Sigmoid colon (tissue), 4 donors: ENCODE measurements around the gene GNAI1.

Experiments used
- EP300 ChIP-seq, 4 donors: sonication (generic); formaldehyde crosslinking; IDR thresholded peaks; one replicate each; pipeline ENCODE4 v1.6.1; 2017; ENCODE audit warnings: antibody characterized with exemption in 4 of 4
- POLR2A ChIP-seq, 2 donors: fragments of 450-650 bp; IDR thresholded peaks; one replicate each; pipeline ENCODE4 v1.6.1; 2016; ENCODE audit warnings: antibody characterized with exemption in 2 of 2, mild to moderate bottlenecking in 2 of 2, moderate library complexity in 2 of 2
- POLR2AphosphoS5 ChIP-seq, 4 donors: sonication (generic); formaldehyde crosslinking; IDR thresholded peaks; one replicate each; pipeline ENCODE4 v1.6.1; 2017; ENCODE audit warnings: antibody characterized with exemption in 4 of 4
- TF ChIP-seq, protein P1 (sequence below), 4 experiments: fragments of 450-650 bp in 3 of 4; fragments of 200-600 bp in 1 of 4; IDR thresholded peaks; one replicate each; pipeline ENCODE4 v1.5.1; 2016 to 2019; ENCODE audit warnings: antibody characterized with exemption in 4 of 4, mild to moderate bottlenecking in 3 of 4, moderate library complexity in 2 of 4

DNA sequence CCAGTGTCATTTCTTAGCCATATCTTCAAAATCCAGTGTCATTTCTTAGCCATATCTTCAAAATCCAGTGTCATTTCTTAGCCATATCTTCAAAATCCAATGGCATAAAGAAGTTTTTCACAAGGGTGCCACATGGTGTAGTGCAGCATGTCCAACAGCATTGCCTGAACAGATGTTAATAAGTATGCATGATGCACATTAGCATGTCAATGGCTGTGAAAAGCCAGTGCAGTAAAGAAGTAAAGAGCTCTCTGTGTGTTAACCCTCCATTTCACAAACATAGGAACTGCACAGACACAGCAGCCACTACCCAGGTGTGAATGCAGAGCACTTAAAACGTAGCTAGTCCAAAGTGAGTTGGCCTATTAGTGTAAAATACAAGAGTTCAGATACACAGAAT, 89.8 kb downstream of the GNAI1 start:
- TF ChIP-seq, protein P1, sequence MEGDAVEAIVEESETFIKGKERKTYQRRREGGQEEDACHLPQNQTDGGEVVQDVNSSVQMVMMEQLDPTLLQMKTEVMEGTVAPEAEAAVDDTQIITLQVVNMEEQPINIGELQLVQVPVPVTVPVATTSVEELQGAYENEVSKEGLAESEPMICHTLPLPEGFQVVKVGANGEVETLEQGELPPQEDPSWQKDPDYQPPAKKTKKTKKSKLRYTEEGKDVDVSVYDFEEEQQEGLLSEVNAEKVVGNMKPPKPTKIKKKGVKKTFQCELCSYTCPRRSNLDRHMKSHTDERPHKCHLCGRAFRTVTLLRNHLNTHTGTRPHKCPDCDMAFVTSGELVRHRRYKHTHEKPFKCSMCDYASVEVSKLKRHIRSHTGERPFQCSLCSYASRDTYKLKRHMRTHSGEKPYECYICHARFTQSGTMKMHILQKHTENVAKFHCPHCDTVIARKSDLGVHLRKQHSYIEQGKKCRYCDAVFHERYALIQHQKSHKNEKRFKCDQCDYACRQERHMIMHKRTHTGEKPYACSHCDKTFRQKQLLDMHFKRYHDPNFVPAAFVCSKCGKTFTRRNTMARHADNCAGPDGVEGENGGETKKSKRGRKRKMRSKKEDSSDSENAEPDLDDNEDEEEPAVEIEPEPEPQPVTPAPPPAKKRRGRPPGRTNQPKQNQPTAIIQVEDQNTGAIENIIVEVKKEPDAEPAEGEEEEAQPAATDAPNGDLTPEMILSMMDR (IDR thresholded peaks at IDR 0.05) = no peak
- no peak for TF ChIP-seq EP300 (IDR thresholded peaks at IDR 0.05)
- TF ChIP-seq POLR2AphosphoS5 (IDR thresholded peaks at IDR 0.05) = no peak
- TF ChIP-seq POLR2A (IDR thresholded peaks at IDR 0.05) = no peak
